ENCODE measurements around the gene AFF3.

Gene AFF3

GRCh38 chr2:99854236-99854852 lies 288.0 kb downstream of the AFF3 start:
- no peaks in the 10 kb centered on the region for H3K36me3 ChIP-seq (ENCODE audit: control insufficient read depth, insufficient read depth, low read length)

GRCh38 chr2:99852956-99853355 lies 289.4 kb downstream of the AFF3 start:
- Histone ChIP-seq H3K4me3 (ENCODE audit: low read length) (no peak overlapping the region), H3K9ac (ENCODE audit: low read length) (no peak overlapping the region), H3K36me3 (ENCODE audit: control insufficient read depth, insufficient read depth, low read length) (no peaks in the 10 kb centered on the region)

More at GRCh38 chr2:99854236-99854852, 288.0 kb downstream of the AFF3 start:
- Histone ChIP-seq H3K9me3 (ENCODE audit: control insufficient read depth, low read length) (no peaks in the 10 kb centered on the region), H3K4me3 (ENCODE audit: low read length) (no peak overlapping the region), H3K9ac (ENCODE audit: low read length) (no peak overlapping the region), H3K4me1 (ENCODE audit: control insufficient read depth, insufficient read depth, low read length) (no peaks in the 10 kb centered on the region), H3K27me3 (ENCODE audit: control insufficient read depth, insufficient read depth, low read length) (no peaks in the 10 kb centered on the region)

GRCh38 chr2:99852376-99852934 lies 289.9 kb downstream of the AFF3 start:
- no peaks in the 10 kb centered on the region for H3K36me3 ChIP-seq (ENCODE audit: control insufficient read depth, insufficient read depth, low read length)
- no peak overlapping the region for H3K4me3 ChIP-seq (ENCODE audit: low read length)
- no peaks in the 10 kb centered on the region for H3K27me3 ChIP-seq (ENCODE audit: control insufficient read depth, insufficient read depth, low read length)
- no peaks in the 10 kb centered on the region for H3K4me1 ChIP-seq (ENCODE audit: control insufficient read depth, insufficient read depth, low read length)
- no peaks in the 10 kb centered on the region for H3K9me3 ChIP-seq (ENCODE audit: control insufficient read depth, low read length)
- H3K9ac ChIP-seq (ENCODE audit: low read length), result no peak overlapping the region

More at GRCh38 chr2:99852956-99853355, 289.4 kb downstream of the AFF3 start:
- H3K27me3 ChIP-seq (ENCODE audit: control insufficient read depth, insufficient read depth, low read length), result no peaks in the 10 kb centered on the region
- H3K9me3 ChIP-seq (ENCODE audit: control insufficient read depth, low read length), result no peaks in the 10 kb centered on the region
- H3K4me1 ChIP-seq (ENCODE audit: control insufficient read depth, insufficient read depth, low read length), result no peaks in the 10 kb centered on the region

GRCh38 chr2:99851811-99852210 lies 290.6 kb downstream of the AFF3 start:
- Histone ChIP-seq H3K9ac (ENCODE audit: low read length) (no peak overlapping the region), H3K36me3 (ENCODE audit: control insufficient read depth, insufficient read depth, low read length) (no peaks in the 10 kb centered on the region), H3K9me3 (ENCODE audit: control insufficient read depth, low read length) (no peaks in the 10 kb centered on the region), H3K4me1 (ENCODE audit: control insufficient read depth, insufficient read depth, low read length) (no peaks in the 10 kb centered on the region), H3K4me3 (ENCODE audit: low read length) (no peak overlapping the region), H3K27me3 (ENCODE audit: control insufficient read depth, insufficient read depth, low read length) (no peaks in the 10 kb centered on the region)

GRCh38 chr2:99851089-99851488 lies 291.3 kb downstream of the AFF3 start:
- no peak overlapping the region for H3K4me3 ChIP-seq (ENCODE audit: low read length)
- no peaks in the 10 kb centered on the region for H3K36me3 ChIP-seq (ENCODE audit: control insufficient read depth, insufficient read depth, low read length)
- no peaks in the 10 kb centered on the region for H3K4me1 ChIP-seq (ENCODE audit: control insufficient read depth, insufficient read depth, low read length)
- H3K9me3 ChIP-seq (ENCODE audit: control insufficient read depth, low read length), result no peaks in the 10 kb centered on the region
- no peak overlapping the region for H3K9ac ChIP-seq (ENCODE audit: low read length)
- H3K27me3 ChIP-seq (ENCODE audit: control insufficient read depth, insufficient read depth, low read length), result no peaks in the 10 kb centered on the region

- no peak overlapping the region for H3K4me3 ChIP-seq (ENCODE audit: low read length)
- H3K27me3 ChIP-seq (ENCODE audit: control insufficient read depth, insufficient read depth, low read length), result no peaks in the 10 kb centered on the region
- no peaks in the 10 kb centered on the region for H3K9me3 ChIP-seq (ENCODE audit: control insufficient read depth, low read length)
- no peaks in the 10 kb centered on the region for H3K4me1 ChIP-seq (ENCODE audit: control insufficient read depth, insufficient read depth, low read length)
- no peaks in the 10 kb centered on the region for H3K36me3 ChIP-seq (ENCODE audit: control insufficient read depth, insufficient read depth, low read length)
- no peak overlapping the region for H3K9ac ChIP-seq (ENCODE audit: low read length)
Observed at GRCh38 chr2:99850084-99850710, 292.2 kb downstream of the AFF3 start.

- no peaks in the 10 kb centered on the region for H3K9me3 ChIP-seq (ENCODE audit: control insufficient read depth, low read length)
- no peaks in the 10 kb centered on the region for H3K4me1 ChIP-seq (ENCODE audit: control insufficient read depth, insufficient read depth, low read length)
- H3K36me3 ChIP-seq (ENCODE audit: control insufficient read depth, insufficient read depth, low read length), result no peaks in the 10 kb centered on the region
- H3K4me3 ChIP-seq (ENCODE audit: low read length), result no peak overlapping the region
- no peaks in the 10 kb centered on the region for H3K27me3 ChIP-seq (ENCODE audit: control insufficient read depth, insufficient read depth, low read length)
- H3K9ac ChIP-seq (ENCODE audit: low read length), result no peak overlapping the region
Observed at GRCh38 chr2:99846462-99847107, 295.8 kb downstream of the AFF3 start.

- H3K27me3 ChIP-seq (ENCODE audit: control insufficient read depth, insufficient read depth, low read length), result no peaks in the 10 kb centered on the region
- no peak overlapping the region for H3K4me3 ChIP-seq (ENCODE audit: low read length)
- H3K4me1 ChIP-seq (ENCODE audit: control insufficient read depth, insufficient read depth, low read length), result no peaks in the 10 kb centered on the region
- no peak overlapping the region for H3K9ac ChIP-seq (ENCODE audit: low read length)
- H3K9me3 ChIP-seq (ENCODE audit: control insufficient read depth, low read length), result no peaks in the 10 kb centered on the region
- no peaks in the 10 kb centered on the region for H3K36me3 ChIP-seq (ENCODE audit: control insufficient read depth, insufficient read depth, low read length)
Observed at GRCh38 chr2:99845296-99845695, 297.1 kb downstream of the AFF3 start.

- Histone ChIP-seq H3K9ac (ENCODE audit: low read length) (no peak overlapping the region), H3K4me3 (ENCODE audit: low read length) (no peak overlapping the region), H3K9me3 (ENCODE audit: control insufficient read depth, low read length) (no peaks in the 10 kb centered on the region), H3K4me1 (ENCODE audit: control insufficient read depth, insufficient read depth, low read length) (no peaks in the 10 kb centered on the region), H3K36me3 (ENCODE audit: control insufficient read depth, insufficient read depth, low read length) (no peaks in the 10 kb centered on the region), H3K27me3 (ENCODE audit: control insufficient read depth, insufficient read depth, low read length) (no peaks in the 10 kb centered on the region)
Observed at GRCh38 chr2:99842451-99842850, 299.9 kb downstream of the AFF3 start.

- Histone ChIP-seq H3K9ac (ENCODE audit: low read length) (no peak overlapping the region), H3K27me3 (ENCODE audit: control insufficient read depth, insufficient read depth, low read length) (no peaks in the 10 kb centered on the region), H3K36me3 (ENCODE audit: control insufficient read depth, insufficient read depth, low read length) (no peaks in the 10 kb centered on the region), H3K9me3 (ENCODE audit: control insufficient read depth, low read length) (no peaks in the 10 kb centered on the region), H3K4me1 (ENCODE audit: control insufficient read depth, insufficient read depth, low read length) (no peaks in the 10 kb centered on the region), H3K4me3 (ENCODE audit: low read length) (no peak overlapping the region)
Observed at GRCh38 chr2:99841749-99842148, 300.6 kb downstream of the AFF3 start.

GRCh38 chr2:99840831-99841230 lies 301.6 kb downstream of the AFF3 start:
- Histone ChIP-seq H3K9ac (ENCODE audit: low read length) (no peak overlapping the region), H3K36me3 (ENCODE audit: control insufficient read depth, insufficient read depth, low read length) (no peaks in the 10 kb centered on the region), H3K4me3 (ENCODE audit: low read length) (no peak overlapping the region), H3K27me3 (ENCODE audit: control insufficient read depth, insufficient read depth, low read length) (no peaks in the 10 kb centered on the region), H3K9me3 (ENCODE audit: control insufficient read depth, low read length) (no peaks in the 10 kb centered on the region), H3K4me1 (ENCODE audit: control insufficient read depth, insufficient read depth, low read length) (no peaks in the 10 kb centered on the region)

Measured in mucosa of stomach (tissue), 1 donor.